Measurements from ENCODE around the gene ITPR1. TPM values are rescaled to one million over a fixed set of nuclear protein-coding genes. Genes with fewer than 3 reads are reported as not detected.

Gene ITPR1
- total and polyA plus RNA-seq, 3 experiments from 2014 or later, result 14.9 to 85.8 (median 82.6) TPM

GRCh38 chr3:4820296-4821121, 327.4 kb downstream of the ITPR1 start:
- H3K27ac ChIP-seq (ENCODE audit: low read depth, low read length), result no peak overlapping the region
- peaks cover 8% of the 10 kb centered on the region for H3K36me3 ChIP-seq (ENCODE audit: insufficient read depth, low read length)
- Mint-ChIP-seq H3K4me3 (peak overlapping the region in 1 of 7 donors; percentile 45), H3K4me1 (peaks cover 41 to 56% (median 53%) of the 10 kb centered on the region in 3 donors), H3K27me3 (no peaks in the 10 kb centered on the region), H3K27ac (peak overlapping the region; percentile 89 to 99 (median 99)), H3K9me3 (peaks cover 0 to 8% (median 0%) of the 10 kb centered on the region in 5 donors), H3K36me3 (peaks cover 17 to 50% (median 20%) of the 10 kb centered on the region in 3 donors)
- no peaks in the 10 kb centered on the region for H3K27me3 ChIP-seq (ENCODE audit: insufficient read depth, low read length, poor library complexity, severe bottlenecking)
- no peaks in the 10 kb centered on the region for H3K9me3 ChIP-seq (ENCODE audit: low read length)
- ChIA-PET CTCF (interaction anchor here (0.8 to 3.2 kb wide), 6 partner anchors 9 to 206 kb away, joined by 3 to 37 read pairs (median 18); partner anchors contain the start of gene BHLHE40), POLR2A (interaction anchor here (1.6 kb wide), 1 partner anchor 145 kb away, joined by 5 read pairs; no protein-coding TSS in a partner anchor)
- H3K4me3 ChIP-seq (ENCODE audit: low read length), result no peak overlapping the region
- peak in 2 of 5 donors; percentile 21 to 58 for DNase-seq
- peaks cover 44% of the 10 kb centered on the region for H3K4me1 ChIP-seq (ENCODE audit: insufficient read depth, low read length)

DNA sequence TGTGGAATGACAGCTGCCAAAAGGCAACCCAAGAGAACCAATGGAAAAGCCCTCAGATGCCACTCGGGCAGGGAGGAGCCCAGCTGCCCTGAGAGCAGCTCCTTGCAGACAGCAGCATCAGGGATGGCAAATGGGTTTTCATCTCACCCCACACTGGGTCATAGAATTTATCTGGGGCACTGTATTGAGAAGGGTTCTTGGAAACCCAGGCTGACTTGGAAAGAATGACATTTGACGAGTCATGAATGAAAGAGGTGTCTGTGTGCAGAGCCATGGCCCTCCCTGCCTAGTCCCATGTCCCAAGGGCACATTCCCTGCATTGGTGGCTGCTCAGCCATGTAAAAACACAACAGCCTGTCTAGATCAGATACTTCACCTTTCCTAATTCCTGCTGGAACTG, 328.2 kb downstream of the ITPR1 start:
- peak overlapping the region; percentile 5 for H3K27ac ChIP-seq (ENCODE audit: low read depth, low read length)
- ChIA-PET CTCF (interaction anchor here (0.6 to 3.2 kb wide), 16 partner anchors 10 to 205 kb away, joined by 3 to 37 read pairs (median 4); partner anchors contain the start of gene BHLHE40), POLR2A (interaction anchor here (1.0 to 2.3 kb wide), 6 partner anchors 10 to 158 kb away, joined by 3 to 20 read pairs (median 6); partner anchors contain the start of gene BHLHE40)
- no peaks in the 10 kb centered on the region for H3K27me3 ChIP-seq (ENCODE audit: insufficient read depth, low read length, poor library complexity, severe bottlenecking)
- H3K36me3 ChIP-seq (ENCODE audit: insufficient read depth, low read length), result peaks cover 8% of the 10 kb centered on the region
- DNase-seq, result no peak
- Mint-ChIP-seq H3K4me3 (peak overlapping the region in 3 of 7 donors; percentile 3 to 67 (median 34)), H3K36me3 (peaks cover 17 to 53% (median 20%) of the 10 kb centered on the region in 3 donors), H3K27ac (peak overlapping the region; percentile 89 to 99 (median 99)), H3K4me1 (peaks cover 49 to 64% (median 61%) of the 10 kb centered on the region in 3 donors), H3K27me3 (no peaks in the 10 kb centered on the region), H3K9me3 (peaks cover 0 to 8% (median 0%) of the 10 kb centered on the region in 5 donors)
- peaks cover 52% of the 10 kb centered on the region for H3K4me1 ChIP-seq (ENCODE audit: insufficient read depth, low read length)
- H3K4me3 ChIP-seq (ENCODE audit: low read length), result no peak overlapping the region
- H3K9me3 ChIP-seq (ENCODE audit: low read length), result no peaks in the 10 kb centered on the region

DNA sequence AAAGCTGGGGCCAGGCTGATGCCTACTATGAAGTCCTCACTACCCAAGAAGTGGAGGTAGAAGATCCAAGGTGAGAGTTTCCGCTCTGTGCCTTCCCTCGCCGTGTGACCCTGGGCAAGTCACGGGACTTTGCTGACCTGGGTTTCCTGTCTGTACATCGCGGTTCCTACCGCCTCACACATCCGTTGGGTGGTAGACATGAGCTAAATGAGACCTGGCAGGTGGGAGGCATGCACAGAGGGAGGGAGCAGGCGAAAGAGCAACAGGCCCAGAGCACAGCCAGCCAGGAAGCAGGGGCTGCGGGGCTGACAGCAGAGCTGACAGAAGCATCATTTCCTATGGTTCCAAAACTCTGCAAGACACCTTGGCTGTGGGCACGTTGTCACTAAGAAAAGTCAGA, 328.8 kb downstream of the ITPR1 start:
- CTCF ChIA-PET, result interaction anchor here (0.7 to 3.2 kb wide), 20 partner anchors 10 to 218 kb away, joined by 3 to 37 read pairs (median 3); partner anchors contain the start of gene BHLHE40
- Histone ChIP-seq H3K27ac (ENCODE audit: low read depth, low read length) (peak overlapping the region; percentile 5), H3K36me3 (ENCODE audit: insufficient read depth, low read length) (peaks cover 7% of the 10 kb centered on the region), H3K4me1 (ENCODE audit: insufficient read depth, low read length) (peaks cover 58% of the 10 kb centered on the region), H3K9me3 (ENCODE audit: low read length) (no peaks in the 10 kb centered on the region), H3K4me3 (ENCODE audit: low read length) (no peak overlapping the region), H3K27me3 (ENCODE audit: insufficient read depth, low read length, poor library complexity, severe bottlenecking) (no peaks in the 10 kb centered on the region)
- peak overlapping the region; percentile 1 to 74 (median 63) for H3K4me3 Mint-ChIP-seq
- no peaks in the 10 kb centered on the region for H3K27me3 Mint-ChIP-seq
- peak; percentile 79 to 93 (median 85) for DNase-seq
- H3K27ac Mint-ChIP-seq, result peak overlapping the region; percentile 89 to 99 (median 99)
- POLR2A ChIA-PET, result interaction anchor here (0.6 to 2.3 kb wide), 8 partner anchors 10 to 158 kb away, joined by 3 to 20 read pairs (median 4); partner anchors contain the start of gene BHLHE40
- H3K36me3 Mint-ChIP-seq, result peaks cover 14 to 48% (median 18%) of the 10 kb centered on the region in 3 donors
- peaks cover 53 to 71% (median 68%) of the 10 kb centered on the region in 3 donors for H3K4me1 Mint-ChIP-seq
- peaks cover 0 to 7% (median 0%) of the 10 kb centered on the region in 5 donors for H3K9me3 Mint-ChIP-seq

GRCh38 chr3:4822568-4822967, 329.4 kb downstream of the ITPR1 start:
- Mint-ChIP-seq H3K27me3 (no peaks in the 10 kb centered on the region), H3K27ac (peak overlapping the region; percentile 89 to 99 (median 99)), H3K9me3 (peaks cover 0 to under 1% (median 0%) of the 10 kb centered on the region in 5 donors), H3K36me3 (peaks cover 9 to 47% (median 14%) of the 10 kb centered on the region in 3 donors), H3K4me1 (peaks cover 58 to 77% (median 73%) of the 10 kb centered on the region in 3 donors), H3K4me3 (peak overlapping the region; percentile 1 to 74 (median 63))
- Histone ChIP-seq H3K27ac (ENCODE audit: low read depth, low read length) (peak overlapping the region; percentile 2), H3K27me3 (ENCODE audit: insufficient read depth, low read length, poor library complexity, severe bottlenecking) (no peaks in the 10 kb centered on the region), H3K36me3 (ENCODE audit: insufficient read depth, low read length) (peaks cover 3% of the 10 kb centered on the region), H3K4me1 (ENCODE audit: insufficient read depth, low read length) (peaks cover 64% of the 10 kb centered on the region), H3K9me3 (ENCODE audit: low read length) (no peaks in the 10 kb centered on the region), H3K4me3 (ENCODE audit: low read length) (peak overlapping the region; percentile 14)
- ChIA-PET POLR2A (interaction anchor here (0.6 to 2.3 kb wide), 8 partner anchors 9 to 157 kb away, joined by 3 to 20 read pairs (median 4); partner anchors contain the start of gene BHLHE40), CTCF (interaction anchor here (0.7 to 3.2 kb wide), 18 partner anchors 10 to 218 kb away, joined by 3 to 37 read pairs (median 3); partner anchors contain the start of gene BHLHE40)
- DNase-seq, result no peak

GRCh38 chr3:4823385-4823784, 330.2 kb downstream of the ITPR1 start:
- H3K4me3 Mint-ChIP-seq, result peak overlapping the region in 4 of 7 donors; percentile 1 to 20 (median 6)
- no peaks in the 10 kb centered on the region for H3K27me3 ChIP-seq (ENCODE audit: insufficient read depth, low read length, poor library complexity, severe bottlenecking)
- H3K36me3 ChIP-seq (ENCODE audit: insufficient read depth, low read length), result peaks cover 3% of the 10 kb centered on the region
- peak overlapping the region; percentile 39 to 99 (median 98) for H3K27ac Mint-ChIP-seq
- ChIA-PET CTCF (interaction anchor here (2.2 to 3.2 kb wide), 4 partner anchors 112 to 203 kb away, joined by 7 to 37 read pairs (median 16); partner anchors contain the start of gene BHLHE40), POLR2A (interaction anchor here (2.2 to 2.3 kb wide), 2 partner anchors 156 kb away, joined by 5 to 20 read pairs; partner anchors contain the start of gene BHLHE40)
- DNase-seq, result no peak
- H3K4me3 ChIP-seq (ENCODE audit: low read length), result no peak overlapping the region
- peaks cover under 1 to 39% (median 8%) of the 10 kb centered on the region in 3 donors for H3K36me3 Mint-ChIP-seq
- H3K4me1 ChIP-seq (ENCODE audit: insufficient read depth, low read length), result peaks cover 72% of the 10 kb centered on the region
- no peak overlapping the region for H3K27ac ChIP-seq (ENCODE audit: low read depth, low read length)
- peaks cover 62 to 85% (median 81%) of the 10 kb centered on the region in 3 donors for H3K4me1 Mint-ChIP-seq
- H3K9me3 ChIP-seq (ENCODE audit: low read length), result no peaks in the 10 kb centered on the region
- no peaks in the 10 kb centered on the region for H3K9me3 Mint-ChIP-seq
- H3K27me3 Mint-ChIP-seq, result no peaks in the 10 kb centered on the region

DNA sequence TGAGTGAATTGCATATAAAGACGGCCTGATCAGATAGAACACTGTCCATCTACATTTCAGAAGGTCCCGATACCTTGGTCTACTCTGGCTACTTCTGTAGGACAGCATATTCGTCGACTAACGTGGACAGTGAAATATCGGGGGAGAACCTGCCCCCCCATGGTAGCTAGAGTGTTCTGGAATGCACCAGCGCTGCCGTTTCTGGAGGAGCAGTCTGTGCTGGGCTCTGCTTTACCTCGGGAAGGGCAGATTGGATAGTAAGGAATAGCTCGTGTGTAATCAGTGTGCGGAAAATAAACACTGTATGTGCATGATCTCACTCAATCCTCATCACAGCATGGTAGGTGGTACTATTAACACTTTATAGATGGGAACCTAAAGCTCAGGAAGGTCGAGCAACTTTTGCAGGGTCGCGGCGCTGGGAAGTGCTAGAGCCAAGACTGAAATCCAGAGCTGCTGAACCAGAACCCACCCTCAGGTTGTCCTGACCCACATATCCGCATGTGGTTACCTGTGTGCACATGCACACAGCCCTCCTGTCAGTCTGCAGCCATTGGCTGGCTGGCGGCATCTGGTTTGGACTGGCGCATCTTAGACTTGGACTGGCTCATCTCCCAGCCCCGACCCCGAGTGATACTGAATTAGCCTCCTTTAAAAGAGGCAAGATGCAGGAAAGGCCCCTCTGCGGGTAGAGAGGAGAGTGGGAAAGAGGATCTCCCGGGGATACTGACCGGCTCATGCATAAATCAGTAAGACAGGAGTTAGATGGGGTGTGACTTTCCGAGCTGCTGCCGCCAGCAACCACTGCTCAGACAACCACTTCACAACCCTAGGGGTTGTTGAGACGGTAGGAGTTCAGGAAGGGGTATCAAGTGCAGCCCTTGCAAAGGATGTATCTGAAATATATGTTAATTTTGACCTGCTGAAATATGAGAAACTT, 331.1 kb downstream of the ITPR1 start:
- Histone ChIP-seq H3K36me3 (ENCODE audit: insufficient read depth, low read length) (peaks cover 2% of the 10 kb centered on the region), H3K4me1 (ENCODE audit: insufficient read depth, low read length) (peaks cover 81% of the 10 kb centered on the region), H3K4me3 (ENCODE audit: low read length) (no peak overlapping the region), H3K9me3 (ENCODE audit: low read length) (no peaks in the 10 kb centered on the region), H3K27me3 (ENCODE audit: insufficient read depth, low read length, poor library complexity, severe bottlenecking) (no peaks in the 10 kb centered on the region), H3K27ac (ENCODE audit: low read depth, low read length) (no peak overlapping the region)
- peak overlapping the region in 1 of 7 donors; percentile 68 for H3K4me3 Mint-ChIP-seq
- POLR2A ChIA-PET, result interaction anchor here (2.2 kb wide), 1 partner anchor 155 kb away, joined by 5 read pairs; the partner anchor contains the start of gene BHLHE40
- H3K9me3 Mint-ChIP-seq, result no peaks in the 10 kb centered on the region
- no peak for DNase-seq
- peaks cover 0 to 33% (median 4%) of the 10 kb centered on the region in 3 donors for H3K36me3 Mint-ChIP-seq
- CTCF ChIA-PET, result interaction anchor here (0.6 to 2.2 kb wide), 3 partner anchors 153 to 160 kb away, joined by 3 to 7 read pairs (median 3); no protein-coding TSS in a partner anchor
- H3K27me3 Mint-ChIP-seq, result no peaks in the 10 kb centered on the region
- H3K27ac Mint-ChIP-seq, result peak overlapping the region in 7 of 8 donors; percentile 31 to 99 (median 99)
- peaks cover 69 to 93% (median 90%) of the 10 kb centered on the region in 3 donors for H3K4me1 Mint-ChIP-seq

Data from CD8-positive, alpha-beta memory T cell (primary cell).